ENCODE data around the gene ETNK2.

- no peak for TF ChIP-seq CTCF (IDR thresholded peaks at IDR 0.05)
- TF ChIP-seq POLR2A (IDR thresholded peaks at IDR 0.05): no peak
Observed at GRCh38 chr1:204169858-204170257, 18.0 kb upstream of the ETNK2 start.

Measured in body of pancreas (tissue), 4 donors.